Mesendoderm (in vitro differentiated cells): ENCODE results near the gene UBE2D2.

Source experiments
- DNase-seq: peaks from one replicate; pipeline ENCODE4 v3.0.0; 2013
- H2AK5ac ChIP-seq: 2 replicates; pipeline ENCODE4 v1.6.1; 2013; ENCODE audit warnings: low read length, inconsistent platforms
- H2BK120ac ChIP-seq: 2 replicates; pipeline ENCODE4 v1.6.1; 2013; ENCODE audit warnings: low read depth, mild to moderate bottlenecking, low read length, moderate library complexity, mixed read lengths
- H2BK15ac ChIP-seq: replicated peaks from 2 replicates; pipeline ENCODE4 v1.6.1; 2013; ENCODE audit warnings: low read depth, mild to moderate bottlenecking, moderate library complexity
- H2BK5ac ChIP-seq: 2 replicates; pipeline ENCODE4 v1.6.1; 2013; ENCODE audit warnings: low read length, inconsistent platforms
- H3K18ac ChIP-seq: 2 replicates; pipeline ENCODE4 v1.6.1; 2013; ENCODE audit warnings: mild to moderate bottlenecking, low read length, mixed read lengths
- H3K23ac ChIP-seq: one replicate; pipeline ENCODE4 v1.6.1; 2013; ENCODE audit warnings: low read length
- H3K27ac ChIP-seq: 2 replicates; pipeline ENCODE4 v1.5.1; 2013; ENCODE audit warnings: low read depth, mild to moderate bottlenecking, inconsistent platforms, low read length, moderate library complexity
- H3K27me3 ChIP-seq: 2 replicates; pipeline ENCODE4 v1.6.1; 2013; ENCODE audit warnings: low read length, control low read depth, mild to moderate bottlenecking, inconsistent platforms; ENCODE audit not compliant: insufficient read depth, poor library complexity
- H3K36me3 ChIP-seq: 2 replicates; pipeline ENCODE4 v1.6.1; 2013; ENCODE audit warnings: low read length, inconsistent platforms; ENCODE audit not compliant: control insufficient read depth, insufficient read depth
- H3K4ac ChIP-seq: one replicate; pipeline ENCODE4 v1.6.1; 2013; ENCODE audit warnings: low read depth, mild to moderate bottlenecking, low read length, moderate library complexity
- H3K4me1 ChIP-seq: 2 replicates; pipeline ENCODE4 v1.6.1; 2013; ENCODE audit warnings: low read depth, low read length, inconsistent platforms; ENCODE audit not compliant: control insufficient read depth
- H3K4me2 ChIP-seq: 2 replicates; pipeline ENCODE4 v1.6.1; 2013; ENCODE audit warnings: low read length
- H3K4me3 ChIP-seq: 2 replicates; pipeline ENCODE4 v1.5.1; 2013; ENCODE audit warnings: mild to moderate bottlenecking, low read length
- H3K56ac ChIP-seq: one replicate; pipeline ENCODE4 v1.6.1; 2013; ENCODE audit warnings: low read length
- H3K79me1 ChIP-seq: 2 replicates; pipeline ENCODE4 v1.6.1; 2013; ENCODE audit warnings: low read length, inconsistent platforms
- H3K79me2 ChIP-seq: 2 replicates; pipeline ENCODE4 v1.6.1; 2013; ENCODE audit warnings: mild to moderate bottlenecking, low read length; ENCODE audit not compliant: control insufficient read depth, insufficient read depth
- H3K9ac ChIP-seq: 2 replicates; pipeline ENCODE4 v1.6.1; 2013; ENCODE audit warnings: low read length, inconsistent platforms
- H4K5ac ChIP-seq: one replicate; pipeline ENCODE4 v1.6.1; 2013; ENCODE audit warnings: low read length
- H4K8ac ChIP-seq: one replicate; pipeline ENCODE4 v1.6.1; 2013; ENCODE audit warnings: low read depth, mild to moderate bottlenecking, control low read depth, low read length, moderate library complexity
- WGBS: extraction: QIAGEN DNeasy Blood & Tissue Kit; methylation state at CpG from one replicate; pipeline ENCODE4 v1.1.7; 2013; ENCODE audit warnings: low lambda C conversion rate, missing lambda C conversion rate; ENCODE audit not compliant: insufficient coverage; ENCODE audit errors: extremely low coverage; 5-methylcytosine and 5-hydroxymethylcytosine counted together

UBE2D2 gene

GRCh38 chr5:139671096-139671841 is 110.1 kb downstream of the UBE2D2 start:
- peaks cover 92% of the 10 kb centered on the region for H3K79me2 ChIP-seq
- peak overlapping the region; percentile 32 for H3K27ac ChIP-seq
- no peak overlapping the region for H3K4me3 ChIP-seq
- H3K9ac ChIP-seq: peak overlapping the region; percentile 41
- no peak overlapping the region for H3K4me2 ChIP-seq
- H2AK5ac ChIP-seq: no peak overlapping the region
- no CpG with 5 or more reads among the region's 20 CpGs for WGBS
- peaks cover 40% of the 10 kb centered on the region for H3K79me1 ChIP-seq
- peak overlapping the region; percentile 22 for H3K56ac ChIP-seq
- no peak overlapping the region for H4K5ac ChIP-seq
- H3K27me3 ChIP-seq: no peaks in the 10 kb centered on the region
- no peak overlapping the region for H2BK15ac ChIP-seq
- H3K23ac ChIP-seq: no peak overlapping the region
- DNase-seq: no peak
- no peak overlapping the region for H2BK5ac ChIP-seq
- no peak overlapping the region for H4K8ac ChIP-seq
- H3K4ac ChIP-seq: no peak overlapping the region
- H3K4me1 ChIP-seq: peaks cover 32% of the 10 kb centered on the region
- H3K36me3 ChIP-seq: no peaks in the 10 kb centered on the region
- no peak overlapping the region for H2BK120ac ChIP-seq
- H3K18ac ChIP-seq: peak overlapping the region; percentile 30

DNA sequence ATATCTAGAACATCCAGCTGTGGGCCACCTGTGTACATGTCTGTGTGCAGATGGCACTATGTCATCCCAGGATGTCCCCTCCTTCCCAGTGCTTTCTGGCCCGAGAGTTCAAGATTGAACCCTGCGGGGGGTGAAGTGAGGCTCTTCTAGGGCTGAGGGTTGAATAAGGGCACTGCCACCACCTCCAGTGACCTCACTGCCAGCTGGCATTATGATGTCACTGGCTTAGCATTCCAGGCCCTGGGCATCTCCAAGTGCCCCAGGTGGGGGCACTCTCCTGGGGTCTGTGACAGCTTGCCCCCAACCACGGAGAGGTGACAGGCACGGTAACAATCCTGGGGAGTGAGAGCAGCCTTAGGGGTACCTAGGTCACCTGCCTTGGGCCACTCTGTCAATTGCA is 114.1 kb downstream of the UBE2D2 start:
- Histone ChIP-seq H3K23ac (no peak overlapping the region), H2BK15ac (no peak overlapping the region), H3K36me3 (peaks cover 3% of the 10 kb centered on the region), H3K4me2 (no peak overlapping the region), H3K79me2 (peaks cover 89% of the 10 kb centered on the region), H3K18ac (no peak overlapping the region), H2BK120ac (no peak overlapping the region), H3K4me3 (no peak overlapping the region), H3K27ac (no peak overlapping the region), H3K9ac (no peak overlapping the region), H4K5ac (no peak overlapping the region), H3K27me3 (no peaks in the 10 kb centered on the region), H3K79me1 (peaks cover 39% of the 10 kb centered on the region), H2BK5ac (no peak overlapping the region), H3K56ac (no peak overlapping the region), H4K8ac (no peak overlapping the region), H2AK5ac (no peak overlapping the region), H3K4ac (no peak overlapping the region), H3K4me1 (peaks cover 14% of the 10 kb centered on the region)
- no CpG with 5 or more reads among the region's 4 CpGs for WGBS
- DNase-seq: no peak

DNA sequence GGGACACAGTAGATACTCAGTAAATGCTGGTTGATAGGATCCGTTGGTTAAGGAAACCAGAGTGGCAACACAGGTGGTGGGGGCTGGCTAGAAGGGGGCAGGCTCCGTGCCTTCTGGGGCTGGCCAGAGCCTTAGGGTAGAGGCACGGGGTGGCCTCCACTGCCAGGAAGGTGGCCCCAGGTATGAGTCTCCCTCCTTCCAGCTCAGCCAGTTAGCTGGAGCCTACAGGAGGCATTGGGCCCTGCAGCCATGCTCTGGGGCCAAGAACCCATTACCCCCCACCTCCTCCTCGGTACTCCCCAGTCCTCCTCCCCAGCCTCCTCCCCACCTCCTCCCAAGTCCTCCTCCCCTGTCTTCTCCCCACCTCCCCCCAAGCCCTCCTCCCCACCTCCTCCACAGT is 114.7 kb downstream of the UBE2D2 start:
- Histone ChIP-seq H4K5ac (no peak overlapping the region), H3K4ac (no peak overlapping the region), H3K9ac (no peak overlapping the region), H3K79me1 (peaks cover 39% of the 10 kb centered on the region), H4K8ac (no peak overlapping the region), H3K36me3 (peaks cover 4% of the 10 kb centered on the region), H2AK5ac (no peak overlapping the region), H3K79me2 (peaks cover 85% of the 10 kb centered on the region), H2BK5ac (no peak overlapping the region), H2BK15ac (no peak overlapping the region), H3K27me3 (no peaks in the 10 kb centered on the region), H3K23ac (no peak overlapping the region), H3K27ac (no peak overlapping the region), H3K4me2 (no peak overlapping the region), H3K4me1 (peaks cover 9% of the 10 kb centered on the region), H3K56ac (no peak overlapping the region), H2BK120ac (no peak overlapping the region), H3K4me3 (no peak overlapping the region), H3K18ac (no peak overlapping the region)
- DNase-seq: no peak
- WGBS: no CpG with 5 or more reads among the region's 4 CpGs

- no CpG with 5 or more reads among the region's 3 CpGs for WGBS
- H3K9ac ChIP-seq: no peak overlapping the region
- H3K27me3 ChIP-seq: no peaks in the 10 kb centered on the region
- H3K36me3 ChIP-seq: peaks cover 5% of the 10 kb centered on the region
- peaks cover 40% of the 10 kb centered on the region for H3K79me1 ChIP-seq
- H3K4me2 ChIP-seq: no peak overlapping the region
- H2BK5ac ChIP-seq: no peak overlapping the region
- no peak overlapping the region for H3K27ac ChIP-seq
- H2BK120ac ChIP-seq: no peak overlapping the region
- H3K18ac ChIP-seq: no peak overlapping the region
- no peak overlapping the region for H2BK15ac ChIP-seq
- no peak for DNase-seq
- H3K4me3 ChIP-seq: no peak overlapping the region
- no peak overlapping the region for H3K56ac ChIP-seq
- no peak overlapping the region for H4K5ac ChIP-seq
- no peak overlapping the region for H3K23ac ChIP-seq
- no peak overlapping the region for H3K4ac ChIP-seq
- no peak overlapping the region for H2AK5ac ChIP-seq
- H4K8ac ChIP-seq: no peak overlapping the region
- H3K79me2 ChIP-seq: peaks cover 79% of the 10 kb centered on the region
- peaks cover 7% of the 10 kb centered on the region for H3K4me1 ChIP-seq
Observed at GRCh38 chr5:139676406-139676805, 115.3 kb downstream of the UBE2D2 start.

GRCh38 chr5:139676951-139677735 is 116.0 kb downstream of the UBE2D2 start:
- H3K79me2 ChIP-seq: peaks cover 73% of the 10 kb centered on the region
- no peak overlapping the region for H2BK15ac ChIP-seq
- H3K56ac ChIP-seq: no peak overlapping the region
- H3K4me1 ChIP-seq: peaks cover 4% of the 10 kb centered on the region
- H3K9ac ChIP-seq: no peak overlapping the region
- no peak overlapping the region for H3K4me2 ChIP-seq
- H3K79me1 ChIP-seq: peaks cover 40% of the 10 kb centered on the region
- H3K27ac ChIP-seq: no peak overlapping the region
- H3K36me3 ChIP-seq: peaks cover 10% of the 10 kb centered on the region
- H3K27me3 ChIP-seq: no peaks in the 10 kb centered on the region
- no peak overlapping the region for H3K4ac ChIP-seq
- H4K5ac ChIP-seq: no peak overlapping the region
- WGBS: no CpG with 5 or more reads among the region's 29 CpGs
- H4K8ac ChIP-seq: no peak overlapping the region
- no peak overlapping the region for H3K23ac ChIP-seq
- H2BK120ac ChIP-seq: no peak overlapping the region
- no peak overlapping the region for H2BK5ac ChIP-seq
- H2AK5ac ChIP-seq: no peak overlapping the region
- H3K4me3 ChIP-seq: no peak overlapping the region
- no peak for DNase-seq
- no peak overlapping the region for H3K18ac ChIP-seq
